Gastroesophageal sphincter (tissue), 3 donors: ENCODE data around the gene MAP7D2.

Source experiments
- CTCF ChIP-seq, 4 experiments: fragments of 200-600 bp in 2 of 4; fragments of 450-650 bp in 2 of 4; sonication (generic) in 1 of 4; IDR thresholded peaks; one replicate each; pipeline ENCODE4 v1.5.1; 2017 to 2019; ENCODE audit warnings: antibody characterized with exemption in 4 of 4, mild to moderate bottlenecking in 2 of 4, moderate library complexity in 2 of 4
- EP300 ChIP-seq: sonication (generic); formaldehyde crosslinking; IDR thresholded peaks from one replicate; pipeline ENCODE4 v1.6.1; 2017; ENCODE audit warnings: antibody characterized with exemption, mild to moderate bottlenecking
- POLR2A ChIP-seq, 2 donors: fragments of 450-650 bp; IDR thresholded peaks; one replicate each; pipeline ENCODE4 v1.6.1; 2017; ENCODE audit warnings: antibody characterized with exemption in 2 of 2, mild to moderate bottlenecking in 2 of 2, moderate library complexity in 1 of 2
- POLR2AphosphoS5 ChIP-seq: sonication (generic); formaldehyde crosslinking; IDR thresholded peaks from one replicate; pipeline ENCODE4 v1.6.1; 2017; ENCODE audit warnings: antibody characterized with exemption

GRCh38 chrX:19975845-19976244 is 140.9 kb downstream of the MAP7D2 start:
- TF ChIP-seq CTCF (IDR thresholded peaks at IDR 0.05): no peak
- TF ChIP-seq POLR2A (IDR thresholded peaks at IDR 0.05): no peak
- TF ChIP-seq EP300: no peak
- no peak for TF ChIP-seq POLR2AphosphoS5
